Activated CD8-positive, alpha-beta T cell treated with anti-CD3 and anti-CD28 coated beads for 36 hours (primary cell): ENCODE measurements around the gene TNIK. TPM values are rescaled to one million over a fixed set of nuclear protein-coding genes. Genes with fewer than 3 reads are reported as not detected.

Source experiments
- ATAC-seq: fragments of 200-7000 bp; cut with Tn5 transposase; one replicate; pipeline ENCODE4 v1.10.0; 2021; ENCODE audit warnings: mild to moderate bottlenecking, moderate library complexity
- CTCF ChIA-PET: fragments of 350-600 bp; sonication (Branson Sonifier 250); formaldehyde crosslinking; loops from one replicate; lab custom pipeline; 2021; ENCODE audit warnings: antibody characterized with exemption; lab: Charles Lee
- POLR2A ChIA-PET: fragments of 350-600 bp; sonication (Branson Sonifier 250); formaldehyde crosslinking; loops from one replicate; lab custom pipeline; 2021; ENCODE audit warnings: antibody characterized with exemption; lab: Charles Lee
- DNase-seq: peaks from one replicate; pipeline ENCODE4 v3.0.0-alpha.2; 2020
- H3K27ac Mint-ChIP-seq: one replicate; pipeline ENCODE4 v1.8.0; 2021; ENCODE audit warnings: mild to moderate bottlenecking, mixed read lengths
- H3K27me3 Mint-ChIP-seq: one replicate; pipeline ENCODE4 v1.8.0; 2021; ENCODE audit warnings: mixed read lengths
- H3K36me3 Mint-ChIP-seq: one replicate; pipeline ENCODE4 v1.8.0; 2021; ENCODE audit warnings: low read depth, mixed read lengths
- H3K4me1 Mint-ChIP-seq: one replicate; pipeline ENCODE4 v1.8.0; 2021; ENCODE audit warnings: low read depth, mixed read lengths
- H3K4me3 Mint-ChIP-seq: one replicate; pipeline ENCODE4 v1.8.0; 2021; ENCODE audit warnings: mild to moderate bottlenecking, moderate library complexity, mixed read lengths
- H3K9me3 Mint-ChIP-seq: one replicate; pipeline ENCODE4 v1.8.0; 2021; ENCODE audit warnings: mixed read lengths
- intact Hi-C: fragments of 100-400 bp; cut with micrococcal nuclease; formaldehyde crosslinking; loops from one replicate; pipeline ENCODE4 v1.10.0; 2022
- total RNA-seq, 2 experiments: library from RNA; stranded (reverse); gene quantifications; one replicate each; pipeline ENCODE4 v1.2.3, GENCODE V29; 2021
- TF ChIP-seq, protein P1 (sequence below): fragments of 200-600 bp; IDR thresholded peaks from one replicate; pipeline ENCODE4 v1.8.0; 2022; ENCODE audit warnings: antibody characterized with exemption, mild to moderate bottlenecking

TNIK gene
- total RNA-seq, 2 experiments from 2014 or later: 25.1 to 28.8 TPM

- peaks cover 31% of the 10 kb centered on the region for H3K36me3 Mint-ChIP-seq
- ChIA-PET CTCF (interaction anchor here (0.7 kb wide), 1 partner anchor 12 kb away, joined by 3 read pairs; no protein-coding TSS in a partner anchor), POLR2A (no interaction called here)
- H3K9me3 Mint-ChIP-seq: no peaks in the 10 kb centered on the region
- no peak overlapping the region for H3K4me3 Mint-ChIP-seq
- no peaks in the 10 kb centered on the region for H3K27me3 Mint-ChIP-seq
- H3K4me1 Mint-ChIP-seq: no peaks in the 10 kb centered on the region
- ATAC-seq (no peak), DNase-seq (no peak)
- intact Hi-C loops: no loop called here
- H3K27ac Mint-ChIP-seq: no peak overlapping the region
- TF ChIP-seq, protein P1, sequence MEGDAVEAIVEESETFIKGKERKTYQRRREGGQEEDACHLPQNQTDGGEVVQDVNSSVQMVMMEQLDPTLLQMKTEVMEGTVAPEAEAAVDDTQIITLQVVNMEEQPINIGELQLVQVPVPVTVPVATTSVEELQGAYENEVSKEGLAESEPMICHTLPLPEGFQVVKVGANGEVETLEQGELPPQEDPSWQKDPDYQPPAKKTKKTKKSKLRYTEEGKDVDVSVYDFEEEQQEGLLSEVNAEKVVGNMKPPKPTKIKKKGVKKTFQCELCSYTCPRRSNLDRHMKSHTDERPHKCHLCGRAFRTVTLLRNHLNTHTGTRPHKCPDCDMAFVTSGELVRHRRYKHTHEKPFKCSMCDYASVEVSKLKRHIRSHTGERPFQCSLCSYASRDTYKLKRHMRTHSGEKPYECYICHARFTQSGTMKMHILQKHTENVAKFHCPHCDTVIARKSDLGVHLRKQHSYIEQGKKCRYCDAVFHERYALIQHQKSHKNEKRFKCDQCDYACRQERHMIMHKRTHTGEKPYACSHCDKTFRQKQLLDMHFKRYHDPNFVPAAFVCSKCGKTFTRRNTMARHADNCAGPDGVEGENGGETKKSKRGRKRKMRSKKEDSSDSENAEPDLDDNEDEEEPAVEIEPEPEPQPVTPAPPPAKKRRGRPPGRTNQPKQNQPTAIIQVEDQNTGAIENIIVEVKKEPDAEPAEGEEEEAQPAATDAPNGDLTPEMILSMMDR: no peak
These were observed 358.1 kb downstream of the TNIK start for GRCh38 chr3:171101982-171102641.

- Mint-ChIP-seq H3K36me3 (peaks cover 34% of the 10 kb centered on the region), H3K4me1 (no peaks in the 10 kb centered on the region)
These were observed 360.3 kb downstream of the TNIK start for GRCh38 chr3:171099911-171100310.

GRCh38 chr3:171095063-171095462, 365.1 kb downstream of the TNIK start:
- Mint-ChIP-seq H3K4me3 (no peak overlapping the region), H3K27ac (no peak overlapping the region), H3K9me3 (no peaks in the 10 kb centered on the region), H3K27me3 (no peaks in the 10 kb centered on the region), H3K36me3 (peaks cover 25% of the 10 kb centered on the region), H3K4me1 (no peaks in the 10 kb centered on the region)
- CTCF ChIA-PET: no interaction called here
- TF ChIP-seq, protein P1: no peak
- ATAC-seq: no peak
- POLR2A ChIA-PET: no interaction called here
- DNase-seq: no peak
- intact Hi-C loops: no loop called here

More at GRCh38 chr3:171099911-171100310, 360.3 kb downstream of the TNIK start:
- ChIA-PET POLR2A (no interaction called here), CTCF (no interaction called here)
- no peak for ATAC-seq
- no peak for DNase-seq
- Mint-ChIP-seq H3K4me3 (no peak overlapping the region), H3K27ac (no peak overlapping the region), H3K9me3 (no peaks in the 10 kb centered on the region), H3K27me3 (no peaks in the 10 kb centered on the region)
- intact Hi-C loops: no loop called here
- TF ChIP-seq, protein P1: no peak

GRCh38 chr3:171094411-171094810, 365.8 kb downstream of the TNIK start:
- no peak for ATAC-seq
- intact Hi-C loops: no loop called here
- CTCF ChIA-PET: no interaction called here
- Mint-ChIP-seq H3K27me3 (no peaks in the 10 kb centered on the region), H3K36me3 (peaks cover 19% of the 10 kb centered on the region), H3K27ac (no peak overlapping the region), H3K9me3 (no peaks in the 10 kb centered on the region), H3K4me3 (no peak overlapping the region), H3K4me1 (no peaks in the 10 kb centered on the region)
- no peak for DNase-seq
- POLR2A ChIA-PET: no interaction called here
- TF ChIP-seq, protein P1: no peak

DNA sequence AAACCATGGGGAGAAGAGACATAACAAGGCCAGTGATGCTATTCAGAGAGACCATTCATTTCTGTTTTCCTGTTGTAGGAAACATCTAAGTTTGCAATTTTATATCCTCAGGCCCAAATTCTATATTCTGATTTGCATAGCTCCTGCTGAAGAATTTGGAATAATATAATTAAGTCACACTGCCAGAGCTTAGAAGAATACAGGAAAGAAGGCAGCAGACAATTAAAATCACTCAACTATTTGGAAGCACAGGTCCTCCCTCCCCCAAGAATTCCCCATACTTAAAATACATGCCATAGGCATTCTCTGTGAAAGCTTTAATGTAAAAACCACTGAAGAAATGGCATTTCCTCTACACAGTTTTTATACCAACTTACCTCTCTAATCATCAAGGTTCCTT, 366.7 kb downstream of the TNIK start:
- H3K27ac Mint-ChIP-seq: no peak overlapping the region
- CTCF ChIA-PET: no interaction called here

More for the DNA sequence above, 366.7 kb downstream of the TNIK start:
- POLR2A ChIA-PET: no interaction called here
- Mint-ChIP-seq H3K27me3 (no peaks in the 10 kb centered on the region), H3K4me3 (no peak overlapping the region), H3K4me1 (no peaks in the 10 kb centered on the region), H3K36me3 (peaks cover 13% of the 10 kb centered on the region), H3K9me3 (no peaks in the 10 kb centered on the region)
- DNase-seq (no peak), ATAC-seq (no peak)
- intact Hi-C loops: no loop called here
- TF ChIP-seq, protein P1: no peak
